CD8-positive, alpha-beta memory T cell (primary cell): ENCODE measurements around the gene TGFBR3L. TPM values are rescaled to one million over a fixed set of nuclear protein-coding genes. Genes with fewer than 3 reads are reported as not detected.

ENCODE experiments used
- CTCF ChIA-PET: fragments of 350-600 bp; sonication (Branson Sonifier 250); formaldehyde crosslinking; loops from one replicate; lab custom pipeline; 2021; ENCODE audit warnings: antibody characterized with exemption; lab: Charles Lee
- POLR2A ChIA-PET: fragments of 350-600 bp; sonication (Branson Sonifier 250); formaldehyde crosslinking; loops from one replicate; lab custom pipeline; 2021; ENCODE audit warnings: antibody characterized with exemption; lab: Charles Lee
- DNase-seq, 5 donors: peaks; one replicate each; pipeline versions ENCODE4 v3.0.0 to v3.0.0-alpha.2; 2020 to 2022; ENCODE audit warnings: mixed read lengths in 1 of 5
- H3K27ac ChIP-seq: one replicate; pipeline ENCODE4 v1.7.0; 2013; ENCODE audit warnings: low read depth, mild to moderate bottlenecking, low read length, moderate library complexity
- H3K27me3 ChIP-seq: 2 replicates; pipeline ENCODE4 v1.7.0; 2013; ENCODE audit warnings: low read length, mild to moderate bottlenecking; ENCODE audit not compliant: insufficient read depth, poor library complexity, severe bottlenecking
- H3K36me3 ChIP-seq: 2 replicates; pipeline ENCODE4 v1.7.0; 2013; ENCODE audit warnings: mild to moderate bottlenecking, low read length, moderate library complexity; ENCODE audit not compliant: insufficient read depth
- H3K4me1 ChIP-seq: 2 replicates; pipeline ENCODE4 v1.7.0; 2013; ENCODE audit warnings: mild to moderate bottlenecking, low read length, moderate library complexity; ENCODE audit not compliant: insufficient read depth
- H3K4me3 ChIP-seq: 2 replicates; pipeline ENCODE4 v1.7.0; 2013; ENCODE audit warnings: mild to moderate bottlenecking, low read length
- H3K9me3 ChIP-seq: 2 replicates; pipeline ENCODE4 v1.7.0; 2013; ENCODE audit warnings: mild to moderate bottlenecking, low read length
- H3K27ac Mint-ChIP-seq, 8 donors: one replicate each; pipeline ENCODE4 v1.8.0; 2020 to 2021; ENCODE audit warnings: mixed read lengths in 8 of 8, mild to moderate bottlenecking in 6 of 8, inconsistent platforms in 3 of 8, moderate library complexity in 3 of 8
- H3K27me3 Mint-ChIP-seq, 2 donors: one replicate each; pipeline ENCODE4 v1.8.0; 2020 to 2021; ENCODE audit warnings: mixed read lengths in 2 of 2, mild to moderate bottlenecking in 1 of 2, moderate library complexity in 1 of 2
- H3K36me3 Mint-ChIP-seq, 3 donors: one replicate each; pipeline ENCODE4 v1.8.0; 2020 to 2021; ENCODE audit warnings: mixed read lengths in 3 of 3, inconsistent platforms in 1 of 3, mild to moderate bottlenecking in 1 of 3
- H3K4me1 Mint-ChIP-seq, 3 donors: one replicate each; pipeline ENCODE4 v1.8.0; 2020 to 2021; ENCODE audit warnings: mixed read lengths in 3 of 3, inconsistent platforms in 1 of 3, mild to moderate bottlenecking in 1 of 3
- H3K4me3 Mint-ChIP-seq, 7 donors: one replicate each; pipeline ENCODE4 v1.8.0; 2020 to 2021; ENCODE audit warnings: mixed read lengths in 7 of 7, mild to moderate bottlenecking in 6 of 7, moderate library complexity in 4 of 7, inconsistent platforms in 2 of 7
- H3K9me3 Mint-ChIP-seq, 5 donors: one replicate each; pipeline ENCODE4 v1.8.0; 2020 to 2022; ENCODE audit warnings: mixed read lengths in 5 of 5, mild to moderate bottlenecking in 3 of 5, moderate library complexity in 2 of 5, inconsistent platforms in 1 of 5
- polyA plus RNA-seq: library from polyadenylated mRNA; unstranded; fragments of 300-500 nt; fragmentation: Illumina TruSeq; gene quantifications from one replicate; pipeline ENCODE4 v1.2.3, GENCODE V29; 2021
- total RNA-seq, 2 experiments: library from RNA; stranded (reverse); gene quantifications; one replicate each; pipeline ENCODE4 v1.2.3, GENCODE V29; 2021

The TGFBR3L gene
- total and polyA plus RNA-seq, 3 experiments from 2014 or later, result 1.3 to 8.6 (median 7.7) TPM

DNA sequence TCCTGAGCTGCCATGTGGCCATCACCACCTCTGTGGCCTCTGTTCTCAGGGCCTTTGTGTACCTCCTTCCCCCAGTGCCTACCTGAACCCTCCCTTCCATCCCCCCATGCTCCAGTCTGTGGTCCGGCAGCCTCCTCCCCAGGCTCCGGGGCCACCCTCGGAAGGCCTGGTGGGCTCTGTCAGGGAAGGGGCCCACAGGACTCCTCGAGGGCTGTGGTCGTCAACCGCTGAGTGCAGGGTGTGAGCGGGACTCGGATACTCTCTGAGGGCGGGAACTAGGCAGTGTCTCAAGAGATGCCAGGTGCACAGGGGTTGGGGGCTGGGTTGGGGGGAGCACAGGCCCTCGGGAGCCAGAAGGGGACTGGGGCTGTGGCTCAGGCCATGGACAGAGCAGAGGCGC lies 7.1 kb upstream of the TGFBR3L start:
- Mint-ChIP-seq H3K36me3 (peaks cover 0 to 49% (median 6%) of the 10 kb centered on the region in 3 donors), H3K27ac (peak overlapping the region in 2 of 8 donors; percentile 40 to 75), H3K9me3 (peaks cover 0 to 3% (median 2%) of the 10 kb centered on the region in 5 donors), H3K4me3 (peak overlapping the region in 1 of 7 donors; percentile 40), H3K27me3 (peaks cover 0 to 12% of the 10 kb centered on the region in 2 donors), H3K4me1 (peaks cover 21 to 40% (median 26%) of the 10 kb centered on the region in 3 donors)
- Histone ChIP-seq H3K36me3 (peaks cover 8% of the 10 kb centered on the region), H3K9me3 (no peaks in the 10 kb centered on the region), H3K27me3 (no peaks in the 10 kb centered on the region), H3K27ac (no peak overlapping the region), H3K4me3 (no peak overlapping the region), H3K4me1 (peaks cover 34% of the 10 kb centered on the region)
- POLR2A ChIA-PET, result interaction anchor here (0.7 kb wide), 1 partner anchor 483 kb away, joined by 4 read pairs; the partner anchor contains the start of gene RAB11B
- DNase-seq, result no peak
- CTCF ChIA-PET, result interaction anchor here (2.1 kb wide), 1 partner anchor 10 kb away, joined by 8 read pairs; no protein-coding TSS in a partner anchor

DNA sequence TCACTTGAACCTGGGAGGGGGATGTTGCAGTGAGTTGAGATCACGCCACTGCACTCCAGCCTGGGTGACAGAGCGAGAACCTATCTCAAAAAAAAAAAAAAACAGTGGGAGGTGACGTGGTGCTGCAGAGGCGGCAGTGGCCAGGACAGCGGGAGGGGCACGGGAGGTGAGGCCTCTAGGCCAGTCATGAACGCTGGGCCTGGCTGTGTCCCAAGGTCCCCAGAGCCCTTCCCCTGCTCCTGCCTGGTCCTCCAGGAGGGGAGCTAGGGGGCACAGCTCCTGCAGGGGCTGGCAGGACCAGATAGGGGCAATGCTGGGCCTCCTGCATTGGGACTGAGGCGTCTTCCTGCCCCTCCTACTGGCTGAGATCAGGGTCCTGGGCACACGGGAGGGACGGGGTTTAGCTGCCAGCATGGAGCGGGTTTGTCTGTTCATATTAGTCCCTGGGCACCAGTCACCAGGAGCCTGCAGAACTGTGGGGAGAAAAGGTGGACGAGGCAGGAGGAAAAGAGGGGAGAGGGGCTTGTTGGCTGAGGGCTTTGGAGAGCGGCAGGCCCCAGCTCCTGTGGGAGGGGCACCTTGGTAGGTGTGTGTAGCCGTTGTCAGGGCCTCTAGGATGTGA lies 6.4 kb upstream of the TGFBR3L start:
- Histone ChIP-seq H3K36me3 (peaks cover 8% of the 10 kb centered on the region), H3K9me3 (no peaks in the 10 kb centered on the region), H3K4me3 (no peak overlapping the region), H3K27ac (no peak overlapping the region), H3K27me3 (no peaks in the 10 kb centered on the region), H3K4me1 (peaks cover 27% of the 10 kb centered on the region)
- peaks cover 16 to 37% (median 19%) of the 10 kb centered on the region in 3 donors for H3K4me1 Mint-ChIP-seq
- ChIA-PET POLR2A (interaction anchor here (0.7 kb wide), 1 partner anchor 482 kb away, joined by 4 read pairs; the partner anchor contains the start of gene RAB11B), CTCF (interaction anchor here (2.1 kb wide), 1 partner anchor 10 kb away, joined by 8 read pairs; no protein-coding TSS in a partner anchor)
- DNase-seq, result no peak
- H3K9me3 Mint-ChIP-seq, result peaks cover 0 to 3% (median 2%) of the 10 kb centered on the region in 5 donors
- peak overlapping the region in 2 of 8 donors; percentile 40 to 81 for H3K27ac Mint-ChIP-seq
- peaks cover 0 to 9% of the 10 kb centered on the region in 2 donors for H3K27me3 Mint-ChIP-seq
- H3K36me3 Mint-ChIP-seq, result peaks cover 3 to 54% (median 10%) of the 10 kb centered on the region in 3 donors
- peak overlapping the region in 1 of 7 donors; percentile 40 for H3K4me3 Mint-ChIP-seq

DNA sequence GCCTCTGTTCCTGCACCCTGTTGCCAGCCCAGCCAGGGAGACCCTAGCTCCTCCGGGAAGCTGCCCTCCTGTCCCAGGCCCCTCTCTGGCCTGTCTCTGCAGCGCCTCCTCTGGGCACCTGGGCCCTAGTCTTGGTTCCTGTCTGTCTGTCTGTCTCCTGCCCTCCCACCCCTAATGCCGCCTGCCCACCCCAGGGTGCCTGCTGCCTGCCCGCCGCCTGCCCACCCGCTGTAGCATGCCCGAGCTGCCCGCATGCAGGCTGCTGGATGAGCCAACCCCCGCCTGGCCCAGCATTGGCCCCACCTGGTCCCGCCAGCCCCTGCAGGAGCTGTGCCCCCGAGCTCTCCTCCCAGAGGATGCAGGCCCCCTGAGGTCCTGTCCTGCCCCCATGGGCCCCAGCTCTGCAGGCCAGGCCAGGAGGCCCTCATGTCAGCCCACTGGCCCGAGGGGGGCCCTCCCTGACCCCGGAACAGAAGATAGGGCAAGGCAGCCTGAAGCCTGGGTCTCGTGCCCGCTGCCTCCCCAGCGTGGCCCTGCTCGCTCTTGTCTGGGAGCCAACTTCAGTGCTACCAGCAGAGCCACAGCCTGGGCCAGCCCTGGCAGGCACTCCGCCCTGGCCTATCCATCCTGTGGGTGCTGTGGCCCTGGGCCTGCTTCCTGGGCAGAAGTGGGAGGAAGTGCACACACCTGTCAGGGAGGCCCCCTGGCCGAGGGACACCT lies 5.7 kb upstream of the TGFBR3L start:
- H3K9me3 ChIP-seq, result no peaks in the 10 kb centered on the region
- CTCF ChIA-PET, result interaction anchor here (2.1 kb wide), 1 partner anchor 9 kb away, joined by 8 read pairs; no protein-coding TSS in a partner anchor
- Mint-ChIP-seq H3K4me1 (peaks cover 13 to 32% (median 16%) of the 10 kb centered on the region in 3 donors), H3K36me3 (peaks cover 3 to 51% (median 10%) of the 10 kb centered on the region in 3 donors), H3K9me3 (no peaks in the 10 kb centered on the region), H3K27me3 (peaks cover 0 to 5% of the 10 kb centered on the region in 2 donors), H3K4me3 (peak overlapping the region in 2 of 7 donors; percentile 18 to 24), H3K27ac (peak overlapping the region in 1 of 8 donors; percentile 81)
- no peaks in the 10 kb centered on the region for H3K27me3 ChIP-seq
- no peak overlapping the region for H3K4me3 ChIP-seq
- H3K36me3 ChIP-seq, result peaks cover 8% of the 10 kb centered on the region
- POLR2A ChIA-PET, result interaction anchor here (0.8 to 1.2 kb wide), 3 partner anchors 9 to 12 kb away, joined by 3 read pairs; partner anchors contain the start of gene SNAPC2
- H3K27ac ChIP-seq, result no peak overlapping the region
- no peak for DNase-seq
- H3K4me1 ChIP-seq, result peaks cover 27% of the 10 kb centered on the region

DNA sequence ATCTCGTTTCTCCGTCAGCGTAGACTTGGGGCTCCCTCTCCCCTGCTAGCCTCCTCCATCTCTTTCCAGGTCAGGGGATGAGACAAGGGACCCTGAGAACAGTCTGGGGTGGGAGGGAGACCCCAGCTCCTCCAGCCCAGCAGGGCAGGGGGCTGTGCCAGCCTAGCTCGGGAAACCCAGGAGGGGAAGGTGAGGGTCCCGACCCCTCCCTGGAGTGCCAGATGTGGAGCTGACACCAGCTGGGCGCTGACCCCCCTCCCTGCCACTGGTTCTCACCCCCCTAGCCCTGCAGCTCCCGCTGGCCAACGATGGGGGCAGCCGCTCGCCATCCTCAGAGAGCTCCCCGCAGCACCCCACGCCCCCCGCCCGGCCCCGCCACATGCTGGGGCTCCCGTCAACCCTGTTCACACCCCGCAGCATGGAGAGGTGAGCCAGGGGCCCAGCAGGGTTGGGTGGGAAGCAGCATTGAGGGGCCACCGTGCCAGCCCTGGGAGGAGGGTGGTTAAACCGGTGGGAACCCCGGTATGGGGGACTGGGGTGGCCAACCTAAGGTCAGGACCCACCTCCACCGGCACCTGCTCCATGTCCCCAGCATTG lies 5.1 kb upstream of the TGFBR3L start:
- H3K27ac Mint-ChIP-seq, result no peak overlapping the region
- no peak overlapping the region for H3K4me3 ChIP-seq
- peaks cover 24% of the 10 kb centered on the region for H3K4me1 ChIP-seq
- no peaks in the 10 kb centered on the region for H3K9me3 ChIP-seq
- peaks cover under 1 to 4% of the 10 kb centered on the region in 2 donors for H3K27me3 Mint-ChIP-seq
- H3K36me3 ChIP-seq, result peaks cover 8% of the 10 kb centered on the region
- ChIA-PET CTCF (no interaction called here), POLR2A (interaction anchor here (0.8 to 1.2 kb wide), 3 partner anchors 8 to 11 kb away, joined by 3 read pairs; partner anchors contain the start of gene SNAPC2)
- H3K36me3 Mint-ChIP-seq, result peaks cover 3 to 48% (median 10%) of the 10 kb centered on the region in 3 donors
- H3K9me3 Mint-ChIP-seq, result no peaks in the 10 kb centered on the region
- H3K4me1 Mint-ChIP-seq, result peaks cover 10 to 28% (median 13%) of the 10 kb centered on the region in 3 donors
- no peak overlapping the region for H3K27ac ChIP-seq
- DNase-seq, result no peak
- no peak overlapping the region for H3K4me3 Mint-ChIP-seq
- H3K27me3 ChIP-seq, result no peaks in the 10 kb centered on the region

- Histone ChIP-seq H3K4me3 (no peak overlapping the region), H3K4me1 (peaks cover 14% of the 10 kb centered on the region), H3K27me3 (peaks cover 2% of the 10 kb centered on the region), H3K36me3 (peaks cover 8% of the 10 kb centered on the region), H3K9me3 (no peaks in the 10 kb centered on the region), H3K27ac (no peak overlapping the region)
- ChIA-PET CTCF (interaction anchor here (1.5 to 1.7 kb wide), 2 partner anchors 34 to 230 kb away, joined by 3 to 4 read pairs; partner anchors contain the start of gene TRAPPC5), POLR2A (no interaction called here)
- no peaks in the 10 kb centered on the region for H3K9me3 Mint-ChIP-seq
- H3K36me3 Mint-ChIP-seq, result peaks cover 3 to 42% (median 10%) of the 10 kb centered on the region in 3 donors
- DNase-seq, result no peak
- no peak overlapping the region for H3K4me3 Mint-ChIP-seq
- peaks cover 4 to 7% of the 10 kb centered on the region in 2 donors for H3K27me3 Mint-ChIP-seq
- H3K27ac Mint-ChIP-seq, result no peak overlapping the region
- peaks cover 4 to 22% (median 6%) of the 10 kb centered on the region in 3 donors for H3K4me1 Mint-ChIP-seq
Observed at GRCh38 chr19:7910321-7911161, 4.1 kb upstream of the TGFBR3L start.

DNA sequence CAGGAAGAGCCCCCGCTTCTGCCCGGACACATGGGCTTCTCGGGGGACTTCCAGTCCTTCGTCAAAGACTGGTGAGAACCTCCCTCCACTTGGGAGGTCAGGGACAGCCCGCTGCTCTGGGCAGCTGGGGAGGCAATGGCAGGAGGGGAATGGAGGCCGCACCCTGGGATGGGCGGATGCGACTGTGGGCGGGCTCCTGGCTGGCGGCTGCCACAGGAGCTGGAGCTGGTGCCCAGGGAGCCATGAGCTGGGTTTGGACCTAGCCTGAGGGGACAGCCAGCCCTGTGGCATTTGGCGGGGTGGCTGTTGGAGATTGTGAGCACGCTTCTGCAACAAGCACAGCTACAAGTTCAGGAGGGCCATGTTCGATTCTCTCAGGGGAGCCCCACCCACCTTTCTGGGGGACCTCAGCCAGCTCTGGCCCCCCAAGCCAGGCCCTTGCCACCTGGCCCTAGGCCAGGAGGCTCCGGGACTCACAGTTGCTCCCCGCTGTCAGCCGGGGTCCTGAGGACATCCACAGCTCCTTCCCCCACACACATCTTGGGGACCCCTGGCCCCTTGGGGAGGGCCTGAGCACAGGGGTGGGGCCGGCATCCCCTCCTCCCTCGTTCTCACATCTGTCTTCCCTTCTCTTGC lies 3.0 kb upstream of the TGFBR3L start:
- Histone ChIP-seq H3K9me3 (no peaks in the 10 kb centered on the region), H3K27ac (no peak overlapping the region), H3K4me1 (peaks cover 11% of the 10 kb centered on the region), H3K27me3 (peaks cover 7% of the 10 kb centered on the region), H3K4me3 (no peak overlapping the region), H3K36me3 (peaks cover 8% of the 10 kb centered on the region)
- Mint-ChIP-seq H3K27me3 (peaks cover 9 to 12% of the 10 kb centered on the region in 2 donors), H3K36me3 (peaks cover 3 to 35% (median 10%) of the 10 kb centered on the region in 3 donors), H3K4me1 (peaks cover 5 to 21% (median 8%) of the 10 kb centered on the region in 3 donors), H3K4me3 (no peak overlapping the region), H3K27ac (peak overlapping the region in 1 of 8 donors; percentile 42), H3K9me3 (no peaks in the 10 kb centered on the region)
- ChIA-PET CTCF (interaction anchor here (1.1 to 1.7 kb wide), 3 partner anchors 9 to 231 kb away, joined by 3 to 4 read pairs (median 3); partner anchors contain the start of genes SNAPC2 and TRAPPC5), POLR2A (interaction anchor here (1.1 kb wide), 1 partner anchor 9 kb away, joined by 5 read pairs; the partner anchor contains the start of gene SNAPC2)
- no peak for DNase-seq
